Keratinocyte (primary cell): ENCODE data around the gene PPL. TPM values are rescaled to one million over a fixed set of nuclear protein-coding genes. Genes with fewer than 3 reads are reported as not detected.

ENCODE experiments used
- DNase-seq: peaks from one replicate; pipeline ENCODE4 v3.0.0-alpha.2; 2011; ENCODE audit warnings: low read depth, missing footprints, low spot score
- FAIRE-seq: peaks from 2 replicates; lab custom pipeline; 2011; peaks lifted over from hg19 to GRCh38; lab: Jason Lieb, UNC
- H2AFZ ChIP-seq: 2 replicates; pipeline ENCODE4 v1.6.0; 2012; ENCODE audit warnings: low read length, control low read depth, inconsistent platforms; ENCODE audit not compliant: control insufficient read depth
- H3K27ac ChIP-seq: 2 replicates; pipeline ENCODE4 v1.5.1; 2011; ENCODE audit warnings: low read length; ENCODE audit not compliant: control insufficient read depth, insufficient read depth
- H3K27me3 ChIP-seq: 3 replicates; pipeline ENCODE4 v1.6.0; 2011; ENCODE audit warnings: low read length; ENCODE audit not compliant: control insufficient read depth, insufficient read depth; ENCODE audit errors: extremely low read depth
- H3K36me3 ChIP-seq, 2 experiments: 2 replicates in 1 of 2; 3 replicates in 1 of 2; pipeline ENCODE4 v1.5.1; 2011; ENCODE audit warnings: low read length in 2 of 2, mild to moderate bottlenecking in 1 of 2; ENCODE audit not compliant: control insufficient read depth in 2 of 2, insufficient read depth in 2 of 2; ENCODE audit errors: extremely low read depth in 1 of 2
- H3K4me1 ChIP-seq: 3 replicates; pipeline ENCODE4 v1.5.1; 2011; ENCODE audit warnings: low read length; ENCODE audit not compliant: control insufficient read depth, insufficient read depth; ENCODE audit errors: extremely low read depth
- H3K4me2 ChIP-seq: 3 replicates; pipeline ENCODE4 v1.6.0; 2011; ENCODE audit warnings: low read depth, low read length; ENCODE audit not compliant: control insufficient read depth, insufficient read depth; ENCODE audit errors: extremely low read depth
- H3K4me3 ChIP-seq, 3 experiments: fragments of 200-600 bp in 1 of 3; sonication (generic) in 1 of 3; 2 replicates in 2 of 3; 3 replicates in 1 of 3; pipeline ENCODE4 v1.5.1; 2011 to 2016; ENCODE audit warnings: low read length in 3 of 3, mild to moderate bottlenecking in 3 of 3, control low read depth in 2 of 3, inconsistent platforms in 1 of 3, low read depth in 1 of 3, mixed read lengths in 1 of 3, mixed run types in 1 of 3, moderate library complexity in 1 of 3; ENCODE audit not compliant: control insufficient read depth in 2 of 3, insufficient read depth in 2 of 3; ENCODE audit errors: extremely low read depth in 1 of 3
- H3K79me2 ChIP-seq: 2 replicates; pipeline ENCODE4 v1.6.0; 2012; ENCODE audit warnings: low read length; ENCODE audit not compliant: control insufficient read depth, insufficient read depth
- H3K9ac ChIP-seq: 3 replicates; pipeline ENCODE4 v1.6.0; 2011; ENCODE audit warnings: low read length; ENCODE audit not compliant: control insufficient read depth, insufficient read depth; ENCODE audit errors: extremely low read depth
- H3K9me1 ChIP-seq: 3 replicates; pipeline ENCODE4 v1.6.0; 2011; ENCODE audit warnings: low read length; ENCODE audit not compliant: control insufficient read depth, insufficient read depth; ENCODE audit errors: extremely low read depth
- H3K9me3 ChIP-seq: 2 replicates; pipeline ENCODE4 v1.5.1; 2012; ENCODE audit warnings: low read depth, low read length; ENCODE audit not compliant: control insufficient read depth
- H4K20me1 ChIP-seq: 3 replicates; pipeline ENCODE4 v1.6.0; 2011; ENCODE audit warnings: low read length; ENCODE audit not compliant: control insufficient read depth, insufficient read depth; ENCODE audit errors: extremely low read depth
- EZH2 ChIP-seq: IDR thresholded peaks from one replicate; pipeline ENCODE4 v1.6.1; 2012; ENCODE audit warnings: inconsistent platforms, mild to moderate bottlenecking, low read length, moderate library complexity
- dilution Hi-C: fragments of 300-500 bp; cut with MboI; formaldehyde crosslinking; loops from one replicate; pipeline ENCODE4 v1.7.0; 2020; ENCODE audit warnings: low sequenced_read_pairs; ENCODE audit not compliant: extremely low pct_ligation_motif_present
- polyA plus RNA-seq, 5 experiments: library from polyadenylated mRNA; depleted of rRNA in 3 of 5; stranded (reverse) in 3 of 5; stranded (forward) in 1 of 5; unstranded in 1 of 5; fragments of >200 nt; gene quantifications; 1 replicate in 1 of 5; 2 replicates in 3 of 5; 3 replicates in 1 of 5; pipeline versions ENCODE4 v1.2.1 to v1.2.3, GENCODE V29; 2011 to 2012; ENCODE audit warnings: missing spikeins in 2 of 5, low read depth in 1 of 5, low replicate concordance in 1 of 5
- TF ChIP-seq, protein P1 (sequence below), 3 experiments: IDR thresholded peaks in 1 of 3; conservative IDR thresholded peaks in 1 of 3; optimal IDR thresholded peaks in 1 of 3; 2 replicates in 2 of 3; 3 replicates in 1 of 3; pipeline versions ENCODE3 to v1.5.1; 2011; ENCODE audit warnings: low read length in 3 of 3, mild to moderate bottlenecking in 3 of 3, moderate library complexity in 2 of 3, control low read depth in 1 of 3, inconsistent platforms in 1 of 3; ENCODE audit not compliant: insufficient read depth in 2 of 3; ENCODE audit errors: extremely low read depth in 1 of 3

PPL gene
- polyA plus RNA-seq, 1 donor (not counting 4 experiments of a cell fraction or from before 2014, with no cell fraction given) = 26.6 TPM

DNA sequence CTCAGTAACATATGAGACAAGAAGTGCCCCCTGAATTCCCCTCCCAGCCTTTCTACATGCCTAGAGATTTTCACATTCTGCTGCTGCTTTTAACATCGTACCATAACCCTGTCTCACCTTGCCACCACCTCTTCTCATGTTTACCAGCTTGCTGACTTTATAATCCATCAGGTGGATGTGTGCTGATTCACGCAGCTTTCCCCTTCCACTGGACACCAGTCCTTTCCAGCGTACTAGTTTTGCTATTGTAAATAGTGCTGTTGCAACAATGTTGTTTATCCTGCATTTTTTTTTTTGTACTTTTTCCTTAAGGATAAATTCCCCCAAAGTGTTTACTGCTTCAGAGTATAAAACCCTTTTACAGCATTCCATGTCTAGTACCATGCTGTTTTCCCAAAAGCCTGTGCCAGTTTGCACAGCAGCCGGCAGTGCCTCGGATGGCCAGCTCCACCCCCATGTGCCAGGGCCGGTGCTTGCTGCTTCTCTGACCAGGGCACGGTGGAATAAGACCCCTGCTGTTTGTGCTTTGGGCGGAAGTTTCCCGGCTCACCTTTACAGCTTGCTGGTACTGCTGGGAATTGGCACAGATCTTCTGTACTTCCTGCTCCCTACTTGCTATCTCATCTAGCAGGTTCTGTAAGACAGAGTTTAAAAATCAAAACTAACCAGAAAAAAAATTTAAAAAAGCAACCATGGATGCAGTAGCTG, 48.4 kb downstream of the PPL start:
- Histone ChIP-seq H3K9me1 (no peaks in the 10 kb centered on the region), H3K27ac (no peak overlapping the region), H3K36me3 (peaks cover 45 to 58% of the 10 kb centered on the region in 2 experiments), H3K4me2 (no peak overlapping the region), H3K79me2 (no peaks in the 10 kb centered on the region), H3K4me3 (no peak overlapping the region), H3K27me3 (no peaks in the 10 kb centered on the region), H3K9ac (no peak overlapping the region), H3K9me3 (no peaks in the 10 kb centered on the region), H2AFZ (no peak overlapping the region), H3K4me1 (no peaks in the 10 kb centered on the region), H4K20me1 (no peaks in the 10 kb centered on the region)
- no peak for TF ChIP-seq EZH2
- TF ChIP-seq, protein P1, sequence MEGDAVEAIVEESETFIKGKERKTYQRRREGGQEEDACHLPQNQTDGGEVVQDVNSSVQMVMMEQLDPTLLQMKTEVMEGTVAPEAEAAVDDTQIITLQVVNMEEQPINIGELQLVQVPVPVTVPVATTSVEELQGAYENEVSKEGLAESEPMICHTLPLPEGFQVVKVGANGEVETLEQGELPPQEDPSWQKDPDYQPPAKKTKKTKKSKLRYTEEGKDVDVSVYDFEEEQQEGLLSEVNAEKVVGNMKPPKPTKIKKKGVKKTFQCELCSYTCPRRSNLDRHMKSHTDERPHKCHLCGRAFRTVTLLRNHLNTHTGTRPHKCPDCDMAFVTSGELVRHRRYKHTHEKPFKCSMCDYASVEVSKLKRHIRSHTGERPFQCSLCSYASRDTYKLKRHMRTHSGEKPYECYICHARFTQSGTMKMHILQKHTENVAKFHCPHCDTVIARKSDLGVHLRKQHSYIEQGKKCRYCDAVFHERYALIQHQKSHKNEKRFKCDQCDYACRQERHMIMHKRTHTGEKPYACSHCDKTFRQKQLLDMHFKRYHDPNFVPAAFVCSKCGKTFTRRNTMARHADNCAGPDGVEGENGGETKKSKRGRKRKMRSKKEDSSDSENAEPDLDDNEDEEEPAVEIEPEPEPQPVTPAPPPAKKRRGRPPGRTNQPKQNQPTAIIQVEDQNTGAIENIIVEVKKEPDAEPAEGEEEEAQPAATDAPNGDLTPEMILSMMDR (optimal IDR thresholded peaks at IDR 0.05 in 1 of 3, IDR thresholded peaks at IDR 0.05 in 1 of 3, conservative IDR thresholded peaks at IDR 0.05 in 1 of 3; ENCODE audit: extremely low read depth in 1 of 3, insufficient read depth in 2 of 3, low read length in 3 of 3) = no peak
- FAIRE-seq = no peak
- no peak for DNase-seq
- dilution Hi-C loops = no loop called here

DNA sequence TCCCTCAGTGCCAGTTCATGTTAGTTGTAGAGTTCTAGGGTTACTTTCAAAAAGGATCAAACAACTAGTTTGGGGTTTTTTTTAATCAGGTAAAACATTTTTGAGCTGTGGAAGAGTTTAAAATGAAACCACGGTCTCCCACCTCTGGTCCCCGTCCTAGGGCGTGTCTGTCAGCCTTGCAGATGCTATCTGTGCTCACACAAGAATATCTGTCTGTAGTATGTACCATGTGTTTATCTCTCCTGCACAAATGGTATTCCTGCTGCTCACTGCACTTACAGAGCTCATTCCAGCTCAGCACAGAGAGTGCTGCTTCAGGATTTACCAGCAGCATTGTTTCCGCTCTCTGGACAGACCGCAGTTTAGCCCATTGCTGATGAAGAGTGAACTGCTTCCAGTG, 50.8 kb downstream of the PPL start:
- Histone ChIP-seq H3K4me1 (no peaks in the 10 kb centered on the region), H3K36me3 (peaks cover 56 to 59% of the 10 kb centered on the region in 2 experiments), H3K9ac (no peak overlapping the region), H3K9me1 (peaks cover 3% of the 10 kb centered on the region), H3K4me2 (no peak overlapping the region), H2AFZ (no peak overlapping the region), H3K4me3 (no peak overlapping the region), H3K27ac (no peak overlapping the region), H3K9me3 (no peaks in the 10 kb centered on the region), H3K27me3 (no peaks in the 10 kb centered on the region), H3K79me2 (no peaks in the 10 kb centered on the region), H4K20me1 (peaks cover 6% of the 10 kb centered on the region)
- no peak for FAIRE-seq
- no peak for TF ChIP-seq EZH2
- TF ChIP-seq, protein P1 (optimal IDR thresholded peaks at IDR 0.05 in 1 of 3, IDR thresholded peaks at IDR 0.05 in 1 of 3, conservative IDR thresholded peaks at IDR 0.05 in 1 of 3; ENCODE audit: extremely low read depth in 1 of 3, insufficient read depth in 2 of 3, low read length in 3 of 3) = no peak
- dilution Hi-C loops = no loop called here
- DNase-seq = no peak
